Fibroblast of skin of back (primary cell): ENCODE data around the gene CCDC85C.

Source experiments
- DNase-seq: peaks from one replicate; pipeline ENCODE4 v3.0.0-alpha.2; 2013

Gene CCDC85C

GRCh38 chr14:99604766-99605298 lies 825 bp upstream of the CCDC85C start:
- peak; percentile 43 for DNase-seq

- DNase-seq, result peak; percentile 95
Measured at GRCh38 chr14:99604278-99604765, 315 bp upstream of the CCDC85C start.

GRCh38 chr14:99602788-99603415 lies 1.1 kb downstream of the CCDC85C start:
- no peak for DNase-seq

- no peak for DNase-seq
Measured at GRCh38 chr14:99602054-99602787, 1.8 kb downstream of the CCDC85C start.

GRCh38 chr14:99601361-99601831 lies 2.6 kb downstream of the CCDC85C start:
- DNase-seq, result peak; percentile 21

- no peak for DNase-seq
Measured at GRCh38 chr14:99600232-99600888, 3.6 kb downstream of the CCDC85C start.

GRCh38 chr14:99599393-99599792 lies 4.6 kb downstream of the CCDC85C start:
- DNase-seq, result no peak

GRCh38 chr14:99598774-99599173 lies 5.2 kb downstream of the CCDC85C start:
- DNase-seq, result no peak

- DNase-seq, result no peak
Measured at GRCh38 chr14:99597911-99598600, 6.0 kb downstream of the CCDC85C start.

GRCh38 chr14:99596772-99597171 lies 7.2 kb downstream of the CCDC85C start:
- DNase-seq, result no peak

GRCh38 chr14:99596071-99596627 lies 7.9 kb downstream of the CCDC85C start:
- DNase-seq, result no peak

GRCh38 chr14:99595524-99595923 lies 8.5 kb downstream of the CCDC85C start:
- DNase-seq, result no peak

GRCh38 chr14:99595034-99595433 lies 9.0 kb downstream of the CCDC85C start:
- DNase-seq, result no peak

GRCh38 chr14:99593971-99594841 lies 9.8 kb downstream of the CCDC85C start:
- no peak for DNase-seq

GRCh38 chr14:99592933-99593753 lies 10.9 kb downstream of the CCDC85C start:
- no peak for DNase-seq

GRCh38 chr14:99592394-99592793 lies 11.6 kb downstream of the CCDC85C start:
- no peak for DNase-seq

GRCh38 chr14:99590746-99591555 lies 13.1 kb downstream of the CCDC85C start:
- DNase-seq, result peak; percentile 70

GRCh38 chr14:99589651-99590530 lies 14.1 kb downstream of the CCDC85C start:
- no peak for DNase-seq
